CD4-positive, alpha-beta T cell treated with Interleukin-6 at 100 ng/mL for 8 hours (primary cell): ENCODE data around the gene LRP1-AS.
A peak's percentile ranks its signal among the peaks of the same experiment; 100 is the strongest.
"Not testable (repeated sequence)": the region's sequence is repeated elsewhere in the genome, so short reads cannot be mapped to it uniquely, and the experiment has no call there.

ENCODE experiments used
- DNase-seq: peaks from one replicate; pipeline ENCODE4 v3.0.0-alpha.2; 2020; ENCODE audit warnings: mixed read lengths, low spot score

Gene LRP1-AS

GRCh38 chr12:57139796-57140649, 7.4 kb downstream of the LRP1-AS start:
- DNase-seq = no peak

GRCh38 chr12:57138526-57139272, 8.7 kb downstream of the LRP1-AS start:
- no peak for DNase-seq

- no peak for DNase-seq
Measured at GRCh38 chr12:57135527-57136326, 11.7 kb downstream of the LRP1-AS start.

GRCh38 chr12:57134949-57135348, 12.5 kb downstream of the LRP1-AS start:
- DNase-seq = no peak

- DNase-seq = no peak
Measured at GRCh38 chr12:57133916-57134315, 13.5 kb downstream of the LRP1-AS start.

GRCh38 chr12:57133013-57133569, 14.3 kb downstream of the LRP1-AS start:
- no peak for DNase-seq

- no peak for DNase-seq
Measured at GRCh38 chr12:57131896-57132744, 15.3 kb downstream of the LRP1-AS start.

GRCh38 chr12:57130941-57131340, 16.5 kb downstream of the LRP1-AS start:
- DNase-seq = no peak

GRCh38 chr12:57129889-57130288, 17.5 kb downstream of the LRP1-AS start:
- DNase-seq = no peak

- DNase-seq = no peak
Measured at GRCh38 chr12:57129321-57129842, 18.0 kb downstream of the LRP1-AS start.

- DNase-seq = no peak
Measured at GRCh38 chr12:57128519-57129247, 18.7 kb downstream of the LRP1-AS start.

GRCh38 chr12:57127726-57128518, 19.5 kb downstream of the LRP1-AS start, which contains the start of gene LRP1:
Gene LRP1 (plus strand): TSS chr12:57128483. CDS start chr12:57128965, 482 bp downstream.
- peak; percentile 86 for DNase-seq

- peak; percentile 65 for DNase-seq
Measured at GRCh38 chr12:57127101-57127725, 20.2 kb downstream of the LRP1-AS start.

GRCh38 chr12:57126561-57126960, 20.9 kb downstream of the LRP1-AS start:
- no peak for DNase-seq

- no peak for DNase-seq
Measured at GRCh38 chr12:57126061-57126460, 21.4 kb downstream of the LRP1-AS start.

- DNase-seq = peak; percentile 81
Measured at GRCh38 chr12:57124261-57124877, 23.1 kb downstream of the LRP1-AS start.

- no peak for DNase-seq
Measured at GRCh38 chr12:57123813-57124212, 23.6 kb downstream of the LRP1-AS start.

GRCh38 chr12:57120718-57121117, 26.7 kb downstream of the LRP1-AS start:
- DNase-seq = not testable (repeated sequence)
